Measurements from ENCODE around the gene STXBP5L.
"Not testable (repeated sequence)": the region's sequence is repeated elsewhere in the genome, so short reads cannot be mapped to it uniquely, and the experiment has no call there.

Gene STXBP5L

GRCh38 chr3:121232309-121233225 lies 324.6 kb downstream of the STXBP5L start:
- no peak for DNase-seq

GRCh38 chr3:121243208-121243607 lies 335.2 kb downstream of the STXBP5L start:
- DNase-seq = no peak

GRCh38 chr3:121252676-121253075 lies 344.7 kb downstream of the STXBP5L start:
- DNase-seq = no peak

GRCh38 chr3:121269389-121269788 lies 361.4 kb downstream of the STXBP5L start:
- no peak for DNase-seq

- no peak for DNase-seq
Observed at GRCh38 chr3:121274411-121274810, 366.4 kb downstream of the STXBP5L start.

GRCh38 chr3:121295452-121295851 lies 387.4 kb downstream of the STXBP5L start:
- no peak for DNase-seq

- no peak for DNase-seq
Observed at GRCh38 chr3:121295979-121296378, 388.0 kb downstream of the STXBP5L start.

- DNase-seq = no peak
Observed at GRCh38 chr3:121324320-121324719, 416.3 kb downstream of the STXBP5L start.

- no peak for DNase-seq
Observed at GRCh38 chr3:121330118-121330517, 422.1 kb downstream of the STXBP5L start.

GRCh38 chr3:121330634-121331033 lies 422.6 kb downstream of the STXBP5L start:
- DNase-seq = no peak

- DNase-seq = not testable (repeated sequence)
Observed at GRCh38 chr3:121355960-121356359, 448.0 kb downstream of the STXBP5L start.

- no peak for DNase-seq
Observed at GRCh38 chr3:121362035-121362734, 454.2 kb downstream of the STXBP5L start.

- not testable (repeated sequence) for DNase-seq
Observed at GRCh38 chr3:121388308-121388707, 480.3 kb downstream of the STXBP5L start.

GRCh38 chr3:121395967-121396366 lies 488.0 kb downstream of the STXBP5L start:
- not testable (repeated sequence) for DNase-seq

- DNase-seq = not testable (repeated sequence)
Observed at GRCh38 chr3:121398051-121398450, 490.0 kb downstream of the STXBP5L start.

- no peak for DNase-seq
Observed at GRCh38 chr3:121399820-121400219, 491.8 kb downstream of the STXBP5L start.

- DNase-seq = no peak
Observed at GRCh38 chr3:121405631-121406030, 497.6 kb downstream of the STXBP5L start.

GRCh38 chr3:121411523-121411922 lies 503.5 kb downstream of the STXBP5L start:
- DNase-seq = no peak

GRCh38 chr3:121414924-121415323 lies 506.9 kb downstream of the STXBP5L start:
- no peak for DNase-seq

GRCh38 chr3:121418182-121418581 lies 510.2 kb downstream of the STXBP5L start:
- no peak for DNase-seq

- no peak for DNase-seq
Observed at GRCh38 chr3:121424549-121424948, 516.5 kb downstream of the STXBP5L start.

- DNase-seq = no peak
Observed at GRCh38 chr3:121430664-121431215, 522.7 kb downstream of the STXBP5L start.

- DNase-seq = no peak
Observed at GRCh38 chr3:121431726-121432517, 523.9 kb downstream of the STXBP5L start.

Data from NCI-H1048 (cell line).